NB4 (cell line): ENCODE results near the gene GRHL3.

Experiments
- DNase-seq: peaks from one replicate; pipeline ENCODE4 v3.0.0; 2010; ENCODE audit warnings: low read depth
- H3K4me3 ChIP-seq: one replicate; pipeline ENCODE4 v1.5.1; 2011; ENCODE audit warnings: mild to moderate bottlenecking, low read depth, low read length, moderate library complexity
- CTCF ChIP-seq: IDR thresholded peaks from one replicate; pipeline ENCODE4 v1.5.1; 2012; ENCODE audit warnings: low read depth, low read length
- MAX ChIP-seq: IDR thresholded peaks from 2 replicates; pipeline ENCODE4 v1.6.1; 2011; ENCODE audit warnings: low read depth, low read length
- MYC ChIP-seq: IDR thresholded peaks from 2 replicates; pipeline ENCODE4 v1.6.1; 2011; ENCODE audit warnings: low read depth, low read length
- POLR2A ChIP-seq: IDR thresholded peaks from 2 replicates; pipeline ENCODE4 v1.6.1; 2011; ENCODE audit warnings: mild to moderate bottlenecking; ENCODE audit not compliant: insufficient read length; ENCODE audit errors: extremely low read depth

The GRHL3 gene

GRCh38 chr1:24340770-24341169, 21.6 kb downstream of the GRHL3 start:
- H3K4me3 ChIP-seq: no peak overlapping the region
- DNase-seq: no peak
- TF ChIP-seq MAX (no peak), MYC (no peak), POLR2A (no peak), CTCF (no peak)

- DNase-seq: peak; percentile 49
- TF ChIP-seq CTCF: no peak
- no peak for TF ChIP-seq MYC
- TF ChIP-seq MAX: no peak
- no peak for TF ChIP-seq POLR2A
- H3K4me3 ChIP-seq: no peak overlapping the region
Observed at GRCh38 chr1:24341260-24341659, 22.1 kb downstream of the GRHL3 start.

- no peak overlapping the region for H3K4me3 ChIP-seq
- TF ChIP-seq POLR2A (no peak), MAX (no peak), CTCF (no peak), MYC (no peak)
- DNase-seq: no peak
Observed at GRCh38 chr1:24343412-24344089, 24.4 kb downstream of the GRHL3 start.

- TF ChIP-seq MYC: no peak
- TF ChIP-seq CTCF: no peak
- TF ChIP-seq POLR2A: no peak
- no peak for TF ChIP-seq MAX
- DNase-seq: peak; percentile 20
- H3K4me3 ChIP-seq: no peak overlapping the region
Observed at GRCh38 chr1:24344090-24344742, 25.1 kb downstream of the GRHL3 start.

GRCh38 chr1:24345334-24345733, 26.2 kb downstream of the GRHL3 start:
- H3K4me3 ChIP-seq: no peak overlapping the region
- TF ChIP-seq MAX: no peak
- TF ChIP-seq POLR2A: no peak
- no peak for TF ChIP-seq CTCF
- no peak for TF ChIP-seq MYC
- peak; percentile 34 for DNase-seq
